Umbilical cord (tissue), 2 donors: ENCODE results near the gene ROMO1. TPM values are rescaled to one million over a fixed set of nuclear protein-coding genes. Genes with fewer than 3 reads are reported as not detected.
A peak's percentile ranks its signal among the peaks of the same experiment; 100 is the strongest.
"Not testable (repeated sequence)": the region's sequence is repeated elsewhere in the genome, so short reads cannot be mapped to it uniquely, and the experiment has no call there.

Experiments used
- DNase-seq: peaks from one replicate; pipeline ENCODE4 v3.0.0-alpha.2; 2015; ENCODE audit warnings: low spot score
- total RNA-seq: library from RNA; depleted of rRNA; stranded (reverse); fragments of >200 nt; gene quantifications from one replicate; pipeline ENCODE4 v1.2.3, GENCODE V29; 2014; ENCODE audit warnings: low replicate concordance; ENCODE audit not compliant: insufficient read depth

The ROMO1 gene
- total RNA-seq, 1 donor from 2014 or later: 37.6 TPM

GRCh38 chr20:35729836-35730582, 30.8 kb downstream of the ROMO1 start:
- DNase-seq: no peak

- DNase-seq: no peak
These were observed 31.6 kb downstream of the ROMO1 start for GRCh38 chr20:35730583-35731468.

- DNase-seq: no peak
These were observed 32.2 kb downstream of the ROMO1 start for GRCh38 chr20:35731469-35731788.

GRCh38 chr20:35731862-35732643, 32.8 kb downstream of the ROMO1 start:
- no peak for DNase-seq

- DNase-seq: no peak
These were observed 33.4 kb downstream of the ROMO1 start for GRCh38 chr20:35732644-35732982.

GRCh38 chr20:35734374-35734773, 35.2 kb downstream of the ROMO1 start:
- DNase-seq: no peak

GRCh38 chr20:35734777-35735649, 35.8 kb downstream of the ROMO1 start:
- DNase-seq: no peak

GRCh38 chr20:35735826-35736470, 36.7 kb downstream of the ROMO1 start:
- DNase-seq: no peak

GRCh38 chr20:35737865-35738333, 38.7 kb downstream of the ROMO1 start:
- no peak for DNase-seq

GRCh38 chr20:35738410-35739179, 39.4 kb downstream of the ROMO1 start:
- no peak for DNase-seq

GRCh38 chr20:35739294-35740163, 40.3 kb downstream of the ROMO1 start:
- no peak for DNase-seq

GRCh38 chr20:35741892-35742740, 42.9 kb downstream of the ROMO1 start, which contains the start of gene RBM39:
RBM39 (minus strand) TSS chr20:35742260; CDS start chr20:35740874, 1,386 bp downstream.
- peak; percentile 100 for DNase-seq

- DNase-seq: peak; percentile 32
These were observed 43.7 kb downstream of the ROMO1 start for GRCh38 chr20:35742741-35743523.

GRCh38 chr20:35743693-35744491, 44.7 kb downstream of the ROMO1 start:
- peak; percentile 18 for DNase-seq

GRCh38 chr20:35744492-35744841, 45.3 kb downstream of the ROMO1 start:
- not testable (repeated sequence) for DNase-seq
